ENCODE results near the gene TBC1D3K. TPM values are rescaled to one million over a fixed set of nuclear protein-coding genes. Genes with fewer than 3 reads are reported as not detected.
"Not testable (repeated sequence)": the region's sequence is repeated elsewhere in the genome, so short reads cannot be mapped to it uniquely, and the experiment has no call there.

Gene TBC1D3K
- not detected for polyA plus RNA-seq (2013, experiment 1 of 2)
- polyA plus RNA-seq (2013, experiment 2 of 2), result not detected

DNA sequence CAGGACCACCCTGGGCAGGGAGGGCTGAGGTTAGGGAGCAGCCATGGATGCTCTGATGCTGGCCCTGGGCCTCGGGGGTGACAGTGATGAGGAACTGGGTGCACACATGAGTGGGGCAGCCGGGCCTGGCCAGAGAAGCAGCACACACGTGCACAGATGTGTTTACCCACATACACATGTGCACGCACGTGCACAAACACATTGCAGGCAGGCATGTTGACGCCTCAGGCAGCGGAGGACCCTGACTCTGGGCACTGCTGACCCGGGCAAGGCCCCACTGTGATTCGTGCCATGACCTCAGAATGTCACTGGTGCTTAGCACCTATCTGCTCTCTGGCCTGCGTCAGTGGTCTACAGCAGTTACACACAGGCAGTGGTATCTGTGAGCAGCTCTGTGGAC lies at the start of gene TBC1D3K:
Gene TBC1D3K (plus strand): TSS at position 301 of the 400 bp plus-strand sequence. CDS start 1,585 bp downstream, outside the sequence.
- no CpG with 5 or more reads among the region's 10 CpGs for WGBS, 2 donors (ENCODE audit: extremely low coverage in 2 of 2, insufficient read length in 2 of 2, insufficient replicate concordance in 1 of 2)

DNA sequence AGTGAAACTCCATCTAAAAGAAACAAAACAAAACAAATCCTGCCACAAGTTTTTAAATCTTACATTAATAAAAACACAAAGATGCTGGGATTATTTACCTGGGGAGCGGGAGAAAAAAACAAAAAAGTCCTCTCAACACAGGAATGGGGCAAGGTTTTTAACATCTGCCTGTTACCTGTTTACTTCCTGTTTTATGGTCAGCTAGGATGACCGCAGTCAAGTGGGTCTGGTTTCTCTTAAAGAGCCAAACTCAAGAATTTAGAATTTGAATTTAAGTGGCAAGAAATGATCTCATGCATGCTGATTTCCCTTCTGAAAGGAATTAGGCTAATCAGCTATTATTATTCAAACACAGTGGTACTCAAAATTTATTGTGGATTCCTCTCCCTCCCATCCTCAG lies 39.7 kb upstream of the TBC1D3K start:
- Histone ChIP-seq H3K27me3 (ENCODE audit: control insufficient read depth in 3 of 3, insufficient read depth in 3 of 3, low read depth in 1 of 3, low read length in 3 of 3) (no peaks in the 10 kb centered on the region), H3K9me3 (replicated peaks in 1 of 2; ENCODE audit: control insufficient read depth in 2 of 2, insufficient read depth in 1 of 2, low read depth in 1 of 2, low read length in 2 of 2) (no peaks in the 10 kb centered on the region), H3K14ac (ENCODE audit: low read length) (no peak overlapping the region), H2BK15ac (ENCODE audit: low read length) (no peak overlapping the region), H3K4me3 (ENCODE audit: low read length in 2 of 2) (no peak overlapping the region), H3K4me1 (ENCODE audit: control insufficient read depth in 2 of 2, insufficient read depth in 1 of 2, low read depth in 1 of 2, low read length in 2 of 2) (no peaks in the 10 kb centered on the region), H3K79me1 (ENCODE audit: low read depth, low read length) (no peaks in the 10 kb centered on the region), H2BK5ac (ENCODE audit: low read length) (no peak overlapping the region), H4K8ac (ENCODE audit: low read depth, low read length) (no peak overlapping the region), H3K4ac (ENCODE audit: low read length) (no peak overlapping the region), H2AFZ (ENCODE audit: low read length) (no peak overlapping the region), H2AK5ac (ENCODE audit: low read depth, low read length) (no peak overlapping the region), H3K9ac (ENCODE audit: low read depth, low read length, poor library complexity) (no peak overlapping the region), H3K4me2 (ENCODE audit: insufficient read depth, low read length, poor library complexity, severe bottlenecking) (no peak overlapping the region), H3K27ac (replicated peaks; ENCODE audit: low read length) (no peak overlapping the region), H2BK12ac (ENCODE audit: low read length) (no peak overlapping the region), H3K36me3 (replicated peaks in 1 of 2; ENCODE audit: control insufficient read depth in 2 of 2, insufficient read depth in 2 of 2, low read length in 2 of 2) (no peaks in the 10 kb centered on the region), H3K23ac (ENCODE audit: low read depth, low read length, poor library complexity) (no peak overlapping the region), H2BK120ac (ENCODE audit: low read depth, low read length) (no peak overlapping the region), H3K18ac (ENCODE audit: low read length) (no peak overlapping the region), H4K91ac (ENCODE audit: low read depth, low read length, poor library complexity) (no peak overlapping the region)
- whole genome bisulfite sequencing, 2 donors (ENCODE audit: extremely low coverage in 2 of 2, insufficient read length in 2 of 2, insufficient replicate concordance in 1 of 2), result no CpG with 5 or more reads among the region's 2 CpGs
- no peak for DNase-seq (ENCODE audit: low spot score)

More for the DNA sequence above, at the start of gene TBC1D3K:
- not testable (repeated sequence) for H3K4me3 ChIP-seq (ENCODE audit: low read length in 2 of 2); H2AFZ ChIP-seq (ENCODE audit: low read length); H3K4ac ChIP-seq (ENCODE audit: low read length); H2BK12ac ChIP-seq (ENCODE audit: low read length); H4K8ac ChIP-seq (ENCODE audit: low read depth, low read length); H2BK15ac ChIP-seq (ENCODE audit: low read length); H3K4me2 ChIP-seq (ENCODE audit: insufficient read depth, low read length, poor library complexity, severe bottlenecking); H3K14ac ChIP-seq (ENCODE audit: low read length); H3K23ac ChIP-seq (ENCODE audit: low read depth, low read length, poor library complexity); H3K4me1 ChIP-seq (ENCODE audit: control insufficient read depth in 2 of 2, insufficient read depth in 1 of 2, low read depth in 1 of 2, low read length in 2 of 2); H2BK5ac ChIP-seq (ENCODE audit: low read length); H2AK5ac ChIP-seq (ENCODE audit: low read depth, low read length); H2BK120ac ChIP-seq (ENCODE audit: low read depth, low read length); H3K79me1 ChIP-seq (ENCODE audit: low read depth, low read length); H3K18ac ChIP-seq (ENCODE audit: low read length); H3K27me3 ChIP-seq (ENCODE audit: control insufficient read depth in 3 of 3, insufficient read depth in 3 of 3, low read depth in 1 of 3, low read length in 3 of 3); H3K9me3 ChIP-seq (replicated peaks in 1 of 2; ENCODE audit: control insufficient read depth in 2 of 2, insufficient read depth in 1 of 2, low read depth in 1 of 2, low read length in 2 of 2); H3K36me3 ChIP-seq (replicated peaks in 1 of 2; ENCODE audit: control insufficient read depth in 2 of 2, insufficient read depth in 2 of 2, low read length in 2 of 2); H4K91ac ChIP-seq (ENCODE audit: low read depth, low read length, poor library complexity); H3K9ac ChIP-seq (ENCODE audit: low read depth, low read length, poor library complexity); H3K27ac ChIP-seq (replicated peaks; ENCODE audit: low read length); DNase-seq (ENCODE audit: low spot score)

DNA sequence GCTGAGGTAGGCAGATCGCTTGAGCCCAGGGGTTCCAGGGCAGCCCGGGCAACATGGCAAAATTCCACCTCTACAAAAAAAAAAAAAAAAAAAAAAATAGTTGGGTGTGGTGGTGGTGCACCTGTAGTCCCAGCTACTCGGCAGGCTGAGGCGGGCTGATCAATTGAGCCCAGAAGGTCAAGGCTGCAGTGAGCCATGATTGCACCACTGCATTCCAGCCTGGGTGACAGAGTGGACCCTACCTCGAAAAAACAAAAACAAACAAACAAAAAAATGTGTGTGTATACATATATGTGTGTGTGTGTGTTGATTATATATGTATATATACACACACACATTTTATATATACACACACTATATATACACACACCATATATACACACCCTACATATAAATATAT lies 39.1 kb upstream of the TBC1D3K start:
- H2BK12ac ChIP-seq (ENCODE audit: low read length), result no peak overlapping the region
- H2AFZ ChIP-seq (ENCODE audit: low read length), result no peak overlapping the region
- H3K9me3 ChIP-seq (replicated peaks in 1 of 2; ENCODE audit: control insufficient read depth in 2 of 2, insufficient read depth in 1 of 2, low read depth in 1 of 2, low read length in 2 of 2), result no peaks in the 10 kb centered on the region
- H3K4ac ChIP-seq (ENCODE audit: low read length), result no peak overlapping the region
- no peaks in the 10 kb centered on the region for H3K36me3 ChIP-seq (replicated peaks in 1 of 2; ENCODE audit: control insufficient read depth in 2 of 2, insufficient read depth in 2 of 2, low read length in 2 of 2)
- DNase-seq (ENCODE audit: low spot score), result no peak
- no peak overlapping the region for H2BK5ac ChIP-seq (ENCODE audit: low read length)
- no peak overlapping the region for H3K4me2 ChIP-seq (ENCODE audit: insufficient read depth, low read length, poor library complexity, severe bottlenecking)
- H3K9ac ChIP-seq (ENCODE audit: low read depth, low read length, poor library complexity), result no peak overlapping the region
- H3K79me1 ChIP-seq (ENCODE audit: low read depth, low read length), result no peaks in the 10 kb centered on the region
- no peak overlapping the region for H2BK120ac ChIP-seq (ENCODE audit: low read depth, low read length)
- no peak overlapping the region for H3K23ac ChIP-seq (ENCODE audit: low read depth, low read length, poor library complexity)
- H3K18ac ChIP-seq (ENCODE audit: low read length), result no peak overlapping the region
- no peaks in the 10 kb centered on the region for H3K4me1 ChIP-seq (ENCODE audit: control insufficient read depth in 2 of 2, insufficient read depth in 1 of 2, low read depth in 1 of 2, low read length in 2 of 2)
- no peak overlapping the region for H2BK15ac ChIP-seq (ENCODE audit: low read length)
- H4K8ac ChIP-seq (ENCODE audit: low read depth, low read length), result no peak overlapping the region
- H3K14ac ChIP-seq (ENCODE audit: low read length), result no peak overlapping the region
- H3K27me3 ChIP-seq (ENCODE audit: control insufficient read depth in 3 of 3, insufficient read depth in 3 of 3, low read depth in 1 of 3, low read length in 3 of 3), result no peaks in the 10 kb centered on the region
- H4K91ac ChIP-seq (ENCODE audit: low read depth, low read length, poor library complexity), result no peak overlapping the region
- no peak overlapping the region for H2AK5ac ChIP-seq (ENCODE audit: low read depth, low read length)
- no peak overlapping the region for H3K4me3 ChIP-seq (ENCODE audit: low read length in 2 of 2)
- H3K27ac ChIP-seq (replicated peaks; ENCODE audit: low read length), result no peak overlapping the region
- WGBS, 2 donors (ENCODE audit: extremely low coverage in 2 of 2, insufficient read length in 2 of 2, insufficient replicate concordance in 1 of 2), result no CpG with 5 or more reads among the region's 5 CpGs

DNA sequence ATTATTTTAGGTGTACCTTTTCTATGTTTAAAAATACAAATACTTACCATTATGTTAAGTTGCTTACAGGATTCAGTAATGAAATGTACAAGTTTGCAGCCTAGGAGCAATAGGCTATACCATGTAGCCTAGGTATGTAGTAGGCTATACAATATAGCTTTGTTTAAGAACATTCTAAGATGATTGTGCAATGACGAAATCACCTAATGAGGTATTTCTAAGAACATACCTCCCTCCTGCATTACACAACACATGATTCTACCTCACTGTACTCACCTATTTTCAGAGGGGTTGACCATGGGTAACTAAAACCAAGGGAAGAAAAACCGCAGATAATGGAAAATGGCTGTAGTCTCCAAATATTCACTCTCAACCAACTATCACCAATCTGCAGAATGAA lies 35.3 kb upstream of the TBC1D3K start:
- no peak overlapping the region for H3K4ac ChIP-seq (ENCODE audit: low read length)
- H2BK15ac ChIP-seq (ENCODE audit: low read length), result no peak overlapping the region
- DNase-seq (ENCODE audit: low spot score), result no peak
- WGBS, 2 donors (ENCODE audit: extremely low coverage in 2 of 2, insufficient read length in 2 of 2, insufficient replicate concordance in 1 of 2), result no CpG with 5 or more reads among the region's 2 CpGs
- no peaks in the 10 kb centered on the region for H3K79me1 ChIP-seq (ENCODE audit: low read depth, low read length)
- H3K23ac ChIP-seq (ENCODE audit: low read depth, low read length, poor library complexity), result no peak overlapping the region
- no peak overlapping the region for H3K14ac ChIP-seq (ENCODE audit: low read length)
- no peaks in the 10 kb centered on the region for H3K9me3 ChIP-seq (replicated peaks in 1 of 2; ENCODE audit: control insufficient read depth in 2 of 2, insufficient read depth in 1 of 2, low read depth in 1 of 2, low read length in 2 of 2)
- H2BK5ac ChIP-seq (ENCODE audit: low read length), result no peak overlapping the region
- no peak overlapping the region for H4K8ac ChIP-seq (ENCODE audit: low read depth, low read length)
- H3K4me2 ChIP-seq (ENCODE audit: insufficient read depth, low read length, poor library complexity, severe bottlenecking), result no peak overlapping the region
- H2AFZ ChIP-seq (ENCODE audit: low read length), result no peak overlapping the region
- H2AK5ac ChIP-seq (ENCODE audit: low read depth, low read length), result no peak overlapping the region
- no peak overlapping the region for H2BK120ac ChIP-seq (ENCODE audit: low read depth, low read length)
- H3K36me3 ChIP-seq (replicated peaks in 1 of 2; ENCODE audit: control insufficient read depth in 2 of 2, insufficient read depth in 2 of 2, low read length in 2 of 2), result no peaks in the 10 kb centered on the region
- H3K4me1 ChIP-seq (ENCODE audit: control insufficient read depth in 2 of 2, insufficient read depth in 1 of 2, low read depth in 1 of 2, low read length in 2 of 2), result no peaks in the 10 kb centered on the region
- H4K91ac ChIP-seq (ENCODE audit: low read depth, low read length, poor library complexity), result no peak overlapping the region
- H3K27me3 ChIP-seq (ENCODE audit: control insufficient read depth in 3 of 3, insufficient read depth in 3 of 3, low read depth in 1 of 3, low read length in 3 of 3), result no peaks in the 10 kb centered on the region
- H3K4me3 ChIP-seq (ENCODE audit: low read length in 2 of 2), result no peak overlapping the region
- H3K27ac ChIP-seq (replicated peaks; ENCODE audit: low read length), result no peak overlapping the region
- H2BK12ac ChIP-seq (ENCODE audit: low read length), result no peak overlapping the region
- H3K18ac ChIP-seq (ENCODE audit: low read length), result no peak overlapping the region
- H3K9ac ChIP-seq (ENCODE audit: low read depth, low read length, poor library complexity), result no peak overlapping the region

Data from neuronal stem cell (in vitro differentiated cells).